A549 (cell line): ENCODE measurements around the gene SAPCD2. TPM values are rescaled to one million over a fixed set of nuclear protein-coding genes. Genes with fewer than 3 reads are reported as not detected.

Experiments used
- ATAC-seq, 2 experiments: fragments of 200-7000 bp in 1 of 2; fragments of >200 bp in 1 of 2; cut with Nextera tagmentation in 1 of 2; cut with Tn5 transposase in 1 of 2; 3 replicates each; pipeline versions ENCODE4 v1.8.0 to v1.9.1; 2018 to 2020; ENCODE audit warnings: mild to moderate bottlenecking in 1 of 2, moderate library complexity in 1 of 2
- CTCF ChIA-PET: fragments of 300-600 bp; sonication (Branson Sonifier 250); formaldehyde crosslinking; extraction: SDS; loops from one replicate; lab custom pipeline; 2021; ENCODE audit warnings: antibody characterized with exemption, inconsistent platforms; lab: Yijun Ruan, JAX
- POLR2A ChIA-PET: fragments of 350-600 bp; formaldehyde crosslinking; extraction: SDS; loops from one replicate; lab custom pipeline; 2021; ENCODE audit warnings: antibody characterized with exemption, inconsistent platforms; lab: Yijun Ruan, JAX
- DNase-seq, 2 experiments: peaks; one replicate each; pipeline versions ENCODE4 v3.0.0 to v3.0.0-alpha.2; 2011 to 2016; ENCODE audit warnings: low read depth in 1 of 2, low spot score in 1 of 2
- FAIRE-seq: peaks from 2 replicates; lab custom pipeline; 2011; peaks lifted over from hg19 to GRCh38; lab: Jason Lieb, UNC
- H3K27ac ChIP-seq, 2 experiments: fragments of >200 bp; sonication (Bioruptor Twin); formaldehyde crosslinking; 3 replicates each; pipeline ENCODE4 v1.5.1; 2016 to 2017
- H3K4me1 ChIP-seq: fragments of >200 bp; sonication (Bioruptor Twin); formaldehyde crosslinking; 3 replicates; pipeline ENCODE4 v1.6.1; 2016
- H3K4me2 ChIP-seq: fragments of >200 bp; sonication (Bioruptor Twin); formaldehyde crosslinking; 3 replicates; pipeline ENCODE4 v1.6.1; 2016
- H3K4me3 ChIP-seq: fragments of >200 bp; sonication (Bioruptor Twin); formaldehyde crosslinking; 3 replicates; pipeline ENCODE4 v1.5.1; 2016
- H3K9me3 ChIP-seq: fragments of >200 bp; sonication (Bioruptor Twin); formaldehyde crosslinking; 3 replicates; pipeline ENCODE4 v1.6.1; 2016
- BCL3 ChIP-seq: fragments of >200 bp; sonication (Bioruptor Twin); formaldehyde crosslinking; IDR thresholded peaks from 3 replicates; pipeline ENCODE4 v1.6.1; 2016
- BHLHE40 ChIP-seq: IDR thresholded peaks from 2 replicates; pipeline ENCODE4 v1.6.1; 2012; ENCODE audit warnings: low read depth, low read length, inconsistent platforms
- FOXS1 ChIP-seq: fragments of 250-450 bp; sonication (Bioruptor Pico); IDR thresholded peaks from 2 replicates; pipeline ENCODE4 v1.5.0; 2020; ENCODE audit warnings: mild to moderate bottlenecking, moderate library complexity
- HOXB5 ChIP-seq: fragments of 250-450 bp; sonication (Bioruptor Pico); IDR thresholded peaks from 2 replicates; pipeline ENCODE4 v1.5.0; 2020; ENCODE audit warnings: mild to moderate bottlenecking, moderate library complexity
- KDM1A ChIP-seq: fragments of 200-600 bp; sonication (generic); IDR thresholded peaks from 2 replicates; pipeline ENCODE4 v1.6.1; 2016; ENCODE audit warnings: low read depth, mild to moderate bottlenecking
- POLR2A ChIP-seq: IDR thresholded peaks from 2 replicates; pipeline ENCODE4 v1.6.1; 2012; ENCODE audit warnings: mild to moderate bottlenecking, low read length
- RARB ChIP-seq: fragments of 250-450 bp; sonication (Bioruptor Pico); IDR thresholded peaks from 2 replicates; pipeline ENCODE4 v1.8.0; 2021; ENCODE audit warnings: mild to moderate bottlenecking, moderate library complexity
- RCOR1 ChIP-seq: fragments of 150-350 bp; IDR thresholded peaks from 2 replicates; pipeline ENCODE4 v1.6.1; 2014; ENCODE audit warnings: antibody characterized with exemption, low read length, low read depth
- RFX5 ChIP-seq: fragments of 450-650 bp; IDR thresholded peaks from 2 replicates; pipeline ENCODE4 v1.7.1; 2014; ENCODE audit warnings: antibody characterized with exemption, mild to moderate bottlenecking, moderate library complexity
- TFCP2L1 ChIP-seq: fragments of 250-450 bp; sonication (Bioruptor Pico); IDR thresholded peaks from 2 replicates; pipeline ENCODE4 v1.5.0; 2021; ENCODE audit warnings: mild to moderate bottlenecking
- ZNF302 ChIP-seq: fragments of 250-450 bp; sonication (Bioruptor Pico); IDR thresholded peaks from 2 replicates; pipeline ENCODE4 v1.9.0; 2021; ENCODE audit warnings: inconsistent platforms, mild to moderate bottlenecking, moderate library complexity
- WGBS: methylation state at CpG from one replicate; pipeline ENCODE4 v1.1.6; 2017; ENCODE audit errors: missing lambda C conversion rate; 5-methylcytosine and 5-hydroxymethylcytosine counted together
- polyA plus RNA-seq, 4 experiments: library from polyadenylated mRNA; depleted of rRNA in 3 of 4; stranded (reverse); fragments of >200 nt; fragmentation: RNase III in 1 of 4; extraction: RNeasy Plus Mini Kit Qiagen cat#74134 plus additional on column Dnase treatment in 1 of 4; gene quantifications; 2 replicates in 3 of 4; 3 replicates in 1 of 4; pipeline ENCODE4 v1.2.3, GENCODE V29; 2011 to 2017
- TF ChIP-seq, protein P1 (sequence below): fragments of 450-650 bp; IDR thresholded peaks from 2 replicates; pipeline ENCODE4 v1.6.1; 2014; ENCODE audit warnings: antibody characterized with exemption
- TF ChIP-seq, protein P2 (sequence below): fragments of 250-450 bp; sonication (Bioruptor Pico); IDR thresholded peaks from 2 replicates; pipeline ENCODE4 v1.5.0; 2021; ENCODE audit warnings: mild to moderate bottlenecking, moderate library complexity, borderline replicate concordance
- TF ChIP-seq, protein P3 (sequence below): fragments of 200-600 bp; sonication (generic); IDR thresholded peaks from 2 replicates; pipeline ENCODE4 v1.6.1; 2016; ENCODE audit warnings: antibody characterized with exemption, mild to moderate bottlenecking, moderate library complexity
- TF ChIP-seq, protein P4 (sequence below): fragments of 250-450 bp; sonication (Bioruptor Pico); IDR thresholded peaks from 2 replicates; pipeline ENCODE4 v1.5.0; 2020; ENCODE audit warnings: low read depth, mild to moderate bottlenecking, moderate library complexity

SAPCD2 gene
- polyA plus RNA-seq, 2 of the 4 experiments (the other 2 are of a cell fraction) = 6.9 to 14.6 TPM

DNA sequence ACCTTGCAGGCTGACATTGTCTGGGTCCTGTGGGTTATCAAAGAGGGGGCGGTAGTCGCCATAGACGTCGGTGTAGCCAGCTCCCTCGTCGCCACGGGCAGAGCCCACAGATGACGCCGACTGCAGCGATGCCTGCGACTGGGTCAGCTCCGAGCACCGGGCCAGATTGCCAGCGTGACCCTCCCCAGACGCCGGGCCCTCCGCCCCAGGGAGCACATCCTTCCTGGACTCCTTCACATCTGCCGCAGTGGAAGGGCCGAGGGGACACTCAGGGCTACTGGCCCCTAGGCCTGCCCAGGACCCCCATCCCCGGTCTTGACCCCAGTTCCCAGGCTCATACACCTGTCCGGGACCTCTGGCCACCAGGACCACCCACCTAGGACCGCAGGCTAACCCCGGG, 56.2 kb downstream of the SAPCD2 start (continued):
- TF ChIP-seq ZNF302 (CRISPR knock-in tag) (no peak), RARB (CRISPR knock-in tag) (no peak), TFCP2L1 (CRISPR knock-in tag) (no peak), BHLHE40 (no peak), POLR2A (no peak)
- TF ChIP-seq, all 56 proteins: peak for 0

DNA sequence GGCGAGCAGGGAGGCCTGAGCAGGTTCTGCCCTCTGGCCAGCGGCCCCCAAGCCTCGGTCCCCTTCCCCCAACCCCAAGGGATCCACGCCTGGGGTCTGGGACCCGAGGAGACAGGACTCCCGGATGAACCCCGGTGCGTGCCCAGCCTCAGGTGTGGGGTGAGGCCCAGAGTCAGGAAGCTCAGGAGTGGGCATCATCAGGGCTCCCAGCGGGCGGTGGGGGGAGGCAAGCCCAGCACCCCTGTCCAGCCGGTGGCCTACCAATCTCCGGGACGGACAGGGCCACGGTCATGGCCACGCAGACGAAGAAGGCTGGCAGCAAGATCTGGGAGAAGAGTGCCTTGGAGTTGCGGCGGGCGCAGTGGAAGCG, 56.8 kb downstream of the SAPCD2 start:
- CTCF ChIA-PET = interaction anchor here (0.7 to 3.3 kb wide), 4 partner anchors 14 to 66 kb away, joined by 3 to 13 read pairs (median 8); no protein-coding TSS in a partner anchor

More for the DNA sequence above, 56.8 kb downstream of the SAPCD2 start:
- Histone ChIP-seq H3K4me2 (no peak overlapping the region), H3K9me3 (no peaks in the 10 kb centered on the region), H3K27ac (no peak overlapping the region)
- ATAC-seq = no peak
- POLR2A ChIA-PET = no interaction called here
- FAIRE-seq = no peak
- WGBS = 95% methylated on average over 19 of the region's 20 CpGs
- TF ChIP-seq HOXB5 (CRISPR knock-in tag) = no peak
- TF ChIP-seq RFX5 = no peak
- TF ChIP-seq, protein P1, sequence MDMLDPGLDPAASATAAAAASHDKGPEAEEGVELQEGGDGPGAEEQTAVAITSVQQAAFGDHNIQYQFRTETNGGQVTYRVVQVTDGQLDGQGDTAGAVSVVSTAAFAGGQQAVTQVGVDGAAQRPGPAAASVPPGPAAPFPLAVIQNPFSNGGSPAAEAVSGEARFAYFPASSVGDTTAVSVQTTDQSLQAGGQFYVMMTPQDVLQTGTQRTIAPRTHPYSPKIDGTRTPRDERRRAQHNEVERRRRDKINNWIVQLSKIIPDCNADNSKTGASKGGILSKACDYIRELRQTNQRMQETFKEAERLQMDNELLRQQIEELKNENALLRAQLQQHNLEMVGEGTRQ = no peak
- no peak for TF ChIP-seq BCL3
- TF ChIP-seq, protein P2, sequence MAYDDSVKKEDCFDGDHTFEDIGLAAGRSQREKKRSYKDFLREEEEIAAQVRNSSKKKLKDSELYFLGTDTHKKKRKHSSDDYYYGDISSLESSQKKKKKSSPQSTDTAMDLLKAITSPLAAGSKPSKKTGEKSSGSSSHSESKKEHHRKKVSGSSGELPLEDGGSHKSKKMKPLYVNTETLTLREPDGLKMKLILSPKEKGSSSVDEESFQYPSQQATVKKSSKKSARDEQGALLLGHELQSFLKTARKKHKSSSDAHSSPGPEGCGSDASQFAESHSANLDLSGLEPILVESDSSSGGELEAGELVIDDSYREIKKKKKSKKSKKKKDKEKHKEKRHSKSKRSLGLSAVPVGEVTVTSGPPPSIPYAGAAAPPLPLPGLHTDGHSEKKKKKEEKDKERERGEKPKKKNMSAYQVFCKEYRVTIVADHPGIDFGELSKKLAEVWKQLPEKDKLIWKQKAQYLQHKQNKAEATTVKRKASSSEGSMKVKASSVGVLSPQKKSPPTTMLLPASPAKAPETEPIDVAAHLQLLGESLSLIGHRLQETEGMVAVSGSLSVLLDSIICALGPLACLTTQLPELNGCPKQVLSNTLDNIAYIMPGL = no peak
- no peak for TF ChIP-seq FOXS1 (CRISPR knock-in tag)
- no peak for TF ChIP-seq RCOR1
- no peak for TF ChIP-seq KDM1A
- TF ChIP-seq, protein P3, sequence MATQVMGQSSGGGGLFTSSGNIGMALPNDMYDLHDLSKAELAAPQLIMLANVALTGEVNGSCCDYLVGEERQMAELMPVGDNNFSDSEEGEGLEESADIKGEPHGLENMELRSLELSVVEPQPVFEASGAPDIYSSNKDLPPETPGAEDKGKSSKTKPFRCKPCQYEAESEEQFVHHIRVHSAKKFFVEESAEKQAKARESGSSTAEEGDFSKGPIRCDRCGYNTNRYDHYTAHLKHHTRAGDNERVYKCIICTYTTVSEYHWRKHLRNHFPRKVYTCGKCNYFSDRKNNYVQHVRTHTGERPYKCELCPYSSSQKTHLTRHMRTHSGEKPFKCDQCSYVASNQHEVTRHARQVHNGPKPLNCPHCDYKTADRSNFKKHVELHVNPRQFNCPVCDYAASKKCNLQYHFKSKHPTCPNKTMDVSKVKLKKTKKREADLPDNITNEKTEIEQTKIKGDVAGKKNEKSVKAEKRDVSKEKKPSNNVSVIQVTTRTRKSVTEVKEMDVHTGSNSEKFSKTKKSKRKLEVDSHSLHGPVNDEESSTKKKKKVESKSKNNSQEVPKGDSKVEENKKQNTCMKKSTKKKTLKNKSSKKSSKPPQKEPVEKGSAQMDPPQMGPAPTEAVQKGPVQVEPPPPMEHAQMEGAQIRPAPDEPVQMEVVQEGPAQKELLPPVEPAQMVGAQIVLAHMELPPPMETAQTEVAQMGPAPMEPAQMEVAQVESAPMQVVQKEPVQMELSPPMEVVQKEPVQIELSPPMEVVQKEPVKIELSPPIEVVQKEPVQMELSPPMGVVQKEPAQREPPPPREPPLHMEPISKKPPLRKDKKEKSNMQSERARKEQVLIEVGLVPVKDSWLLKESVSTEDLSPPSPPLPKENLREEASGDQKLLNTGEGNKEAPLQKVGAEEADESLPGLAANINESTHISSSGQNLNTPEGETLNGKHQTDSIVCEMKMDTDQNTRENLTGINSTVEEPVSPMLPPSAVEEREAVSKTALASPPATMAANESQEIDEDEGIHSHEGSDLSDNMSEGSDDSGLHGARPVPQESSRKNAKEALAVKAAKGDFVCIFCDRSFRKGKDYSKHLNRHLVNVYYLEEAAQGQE = no peak
- TF ChIP-seq, protein P4, sequence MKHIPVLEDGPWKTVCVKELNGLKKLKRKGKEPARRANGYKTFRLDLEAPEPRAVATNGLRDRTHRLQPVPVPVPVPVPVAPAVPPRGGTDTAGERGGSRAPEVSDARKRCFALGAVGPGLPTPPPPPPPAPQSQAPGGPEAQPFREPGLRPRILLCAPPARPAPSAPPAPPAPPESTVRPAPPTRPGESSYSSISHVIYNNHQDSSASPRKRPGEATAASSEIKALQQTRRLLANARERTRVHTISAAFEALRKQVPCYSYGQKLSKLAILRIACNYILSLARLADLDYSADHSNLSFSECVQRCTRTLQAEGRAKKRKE (CRISPR knock-in tag) = no peak
- TF ChIP-seq, all 56 proteins: peak for 0
- no peaks in the 10 kb centered on the region for H3K4me1 ChIP-seq
- DNase-seq = no peak
- H3K4me3 ChIP-seq = no peak overlapping the region
